Stimulated activated CD4-positive, alpha-beta T cell treated with anti-CD3 and anti-CD28 coated beads, Interleukin-12 subunit alpha, Interleukin-12 subunit beta, amount 100 ng/mL, for 4 hours (primary cell): ENCODE results near the gene RBM47.
"Not testable (repeated sequence)": the region's sequence is repeated elsewhere in the genome, so short reads cannot be mapped to it uniquely, and the experiment has no call there.

Experiments used
- DNase-seq: peaks from one replicate; pipeline ENCODE4 v3.0.0-alpha.2; 2020

Gene RBM47

GRCh38 chr4:40559585-40560465, 69.8 kb downstream of the RBM47 start:
- DNase-seq = no peak

GRCh38 chr4:40557736-40558135, 71.9 kb downstream of the RBM47 start:
- no peak for DNase-seq

- no peak for DNase-seq
Measured at GRCh38 chr4:40555176-40555900, 74.3 kb downstream of the RBM47 start.

- not testable (repeated sequence) for DNase-seq
Measured at GRCh38 chr4:40554641-40555040, 75.0 kb downstream of the RBM47 start.

- no peak for DNase-seq
Measured at GRCh38 chr4:40553995-40554394, 75.7 kb downstream of the RBM47 start.

GRCh38 chr4:40552536-40552935, 77.1 kb downstream of the RBM47 start:
- no peak for DNase-seq

GRCh38 chr4:40551568-40552136, 78.0 kb downstream of the RBM47 start:
- DNase-seq = not testable (repeated sequence)

- DNase-seq = no peak
Measured at GRCh38 chr4:40550948-40551462, 78.7 kb downstream of the RBM47 start.

- DNase-seq = no peak
Measured at GRCh38 chr4:40550196-40550595, 79.5 kb downstream of the RBM47 start.

- no peak for DNase-seq
Measured at GRCh38 chr4:40548256-40548655, 81.4 kb downstream of the RBM47 start.

GRCh38 chr4:40547789-40548132, 81.9 kb downstream of the RBM47 start:
- no peak for DNase-seq

- no peak for DNase-seq
Measured at GRCh38 chr4:40546969-40547788, 82.5 kb downstream of the RBM47 start.

GRCh38 chr4:40546506-40546905, 83.2 kb downstream of the RBM47 start:
- no peak for DNase-seq

- DNase-seq = not testable (repeated sequence)
Measured at GRCh38 chr4:40545487-40545886, 84.2 kb downstream of the RBM47 start.

GRCh38 chr4:40544221-40544620, 85.4 kb downstream of the RBM47 start:
- DNase-seq = no peak

GRCh38 chr4:40540800-40541199, 88.9 kb downstream of the RBM47 start:
- DNase-seq = no peak

- DNase-seq = no peak
Measured at GRCh38 chr4:40536032-40536431, 93.6 kb downstream of the RBM47 start.

- no peak for DNase-seq
Measured at GRCh38 chr4:40531636-40532023, 98.0 kb downstream of the RBM47 start.

GRCh38 chr4:40530961-40531635, 98.6 kb downstream of the RBM47 start:
- DNase-seq = no peak

- DNase-seq = no peak
Measured at GRCh38 chr4:40526741-40527140, 102.9 kb downstream of the RBM47 start.

GRCh38 chr4:40525752-40526598, 103.7 kb downstream of the RBM47 start:
- no peak for DNase-seq
